Activated CD8-positive, alpha-beta T cell treated with anti-CD3 and anti-CD28 coated beads, Interleukin-2, amount 10 ng/mL, durations not matched to agents 7 days and 5 days (primary cell): ENCODE results near the gene SIK3. TPM values are rescaled to one million over a fixed set of nuclear protein-coding genes. Genes with fewer than 3 reads are reported as not detected.

Experiments used
- ATAC-seq: fragments of 150-1000 bp; cut with Tn5 transposase; one replicate; pipeline ENCODE4 v1.10.0; 2021; ENCODE audit warnings: moderate library complexity
- CTCF ChIA-PET: fragments of 350-600 bp; sonication (Branson Sonifier 250); formaldehyde crosslinking; loops from one replicate; lab custom pipeline; 2021; ENCODE audit warnings: antibody characterized with exemption; lab: Charles Lee
- POLR2A ChIA-PET: fragments of 350-600 bp; sonication (Branson Sonifier 250); formaldehyde crosslinking; loops from one replicate; lab custom pipeline; 2021; ENCODE audit warnings: antibody characterized with exemption; lab: Charles Lee
- DNase-seq: peaks from one replicate; pipeline ENCODE4 v3.0.0-alpha.2; 2020
- H3K27ac Mint-ChIP-seq: one replicate; pipeline ENCODE4 v1.8.0; 2021; ENCODE audit warnings: mild to moderate bottlenecking, mixed read lengths
- H3K27me3 Mint-ChIP-seq: one replicate; pipeline ENCODE4 v1.8.0; 2021; ENCODE audit warnings: low read depth, mixed read lengths
- H3K36me3 Mint-ChIP-seq: one replicate; pipeline ENCODE4 v1.8.0; 2021; ENCODE audit warnings: low read depth, mixed read lengths
- H3K4me1 Mint-ChIP-seq: one replicate; pipeline ENCODE4 v1.8.0; 2021; ENCODE audit warnings: low read depth, mixed read lengths
- H3K4me3 Mint-ChIP-seq: one replicate; pipeline ENCODE4 v1.8.0; 2021; ENCODE audit warnings: mild to moderate bottlenecking, mixed read lengths
- H3K9me3 Mint-ChIP-seq: one replicate; pipeline ENCODE4 v1.8.0; 2022; ENCODE audit warnings: mixed read lengths; ENCODE audit not compliant: insufficient read depth
- total RNA-seq, 2 experiments: library from RNA; stranded (reverse); gene quantifications; one replicate each; pipeline ENCODE4 v1.2.3, GENCODE V29; 2021

SIK3 gene
- total RNA-seq, 2 experiments from 2014 or later: 25.9 to 31.4 TPM

DNA sequence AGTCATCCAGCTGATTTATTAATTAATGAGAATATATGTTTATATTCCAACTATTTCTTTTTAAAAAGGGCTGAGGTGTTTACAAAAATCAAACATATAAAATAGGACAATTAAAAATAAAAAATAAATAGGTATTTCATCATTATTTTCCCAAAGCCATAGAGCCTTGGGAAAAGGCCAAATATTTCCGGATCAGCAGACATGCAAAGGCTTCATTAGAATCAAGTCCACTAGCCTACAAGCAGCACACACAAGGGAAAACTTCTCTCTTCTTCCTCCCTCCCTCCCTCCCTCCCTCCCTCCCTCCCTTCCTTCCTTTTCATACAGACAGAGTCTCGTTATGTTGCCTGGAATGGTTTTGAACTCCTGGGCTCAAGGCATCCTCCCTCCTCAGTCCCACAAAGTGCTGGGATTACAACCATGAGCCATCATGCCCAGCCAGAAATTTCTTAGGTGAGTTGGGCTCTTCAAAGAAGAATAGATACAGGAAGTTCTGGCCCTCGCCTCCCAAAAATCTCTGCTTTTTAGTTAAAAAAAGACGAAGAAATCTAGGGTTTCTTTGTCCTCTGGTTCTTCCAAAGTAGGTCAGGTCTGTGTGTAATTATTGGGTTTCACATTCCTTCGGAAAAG, 121.2 kb downstream of the SIK3 start:
- POLR2A ChIA-PET: no interaction called here
- CTCF ChIA-PET: no interaction called here
- H3K36me3 Mint-ChIP-seq: peaks cover 2% of the 10 kb centered on the region

DNA sequence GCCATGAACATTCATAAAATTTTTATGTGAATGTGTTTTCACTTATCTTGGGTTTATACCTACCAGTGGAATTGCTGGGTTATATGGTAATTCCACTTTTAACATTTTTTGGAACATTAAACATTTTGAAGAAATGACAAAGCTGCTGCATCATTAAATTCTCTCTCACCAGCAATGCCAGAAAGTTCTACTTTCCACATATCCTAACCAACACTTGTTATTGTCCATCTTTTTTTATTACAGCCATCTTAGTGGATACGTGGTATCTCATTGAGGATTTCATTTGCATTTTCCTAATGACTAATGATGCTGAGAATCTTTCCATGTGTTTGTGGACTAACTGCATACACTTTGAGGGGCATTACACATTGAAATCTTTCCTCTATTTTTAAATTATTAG, 122.6 kb downstream of the SIK3 start:
- no peak overlapping the region for H3K27ac Mint-ChIP-seq
- no peak overlapping the region for H3K4me3 Mint-ChIP-seq
- peaks cover 8% of the 10 kb centered on the region for H3K4me1 Mint-ChIP-seq
- ChIA-PET CTCF (no interaction called here), POLR2A (no interaction called here)
- DNase-seq: no peak
- ATAC-seq: no peak
- peaks cover 2% of the 10 kb centered on the region for H3K36me3 Mint-ChIP-seq
- H3K9me3 Mint-ChIP-seq: no peaks in the 10 kb centered on the region
- H3K27me3 Mint-ChIP-seq: no peaks in the 10 kb centered on the region

More for the DNA sequence above, 121.2 kb downstream of the SIK3 start:
- ATAC-seq: no peak
- no peak overlapping the region for H3K27ac Mint-ChIP-seq
- DNase-seq: no peak
- no peaks in the 10 kb centered on the region for H3K9me3 Mint-ChIP-seq
- peaks cover 16% of the 10 kb centered on the region for H3K4me1 Mint-ChIP-seq
- H3K27me3 Mint-ChIP-seq: no peaks in the 10 kb centered on the region
- no peak overlapping the region for H3K4me3 Mint-ChIP-seq

DNA sequence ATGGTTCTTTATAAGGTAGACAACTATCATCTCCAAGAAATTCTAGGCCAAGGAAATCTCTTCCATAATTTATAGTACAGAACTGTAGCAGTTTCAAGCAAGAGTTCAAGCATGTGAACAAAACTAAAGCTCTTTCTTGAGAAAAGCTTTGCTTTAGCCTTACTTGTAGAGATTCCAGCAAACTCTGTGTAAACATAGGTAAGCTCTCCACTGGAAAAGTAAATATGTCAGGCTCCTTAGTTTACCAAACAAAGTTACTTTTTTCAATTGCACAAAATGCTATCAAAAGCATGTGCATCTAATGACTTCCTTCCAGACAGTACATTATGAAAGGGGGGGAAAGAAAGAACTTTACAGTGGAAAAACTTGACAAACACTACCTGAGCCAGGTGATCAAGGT, 125.0 kb downstream of the SIK3 start:
- peaks cover 2% of the 10 kb centered on the region for H3K36me3 Mint-ChIP-seq
- ChIA-PET CTCF (interaction anchor here (0.8 to 1.6 kb wide), 6 partner anchors 10 to 110 kb away, joined by 3 to 5 read pairs (median 4); no protein-coding TSS in a partner anchor), POLR2A (no interaction called here)
- ATAC-seq (no peak), DNase-seq (no peak)
- H3K4me1 Mint-ChIP-seq: no peaks in the 10 kb centered on the region
- H3K27ac Mint-ChIP-seq: no peak overlapping the region
- H3K27me3 Mint-ChIP-seq: no peaks in the 10 kb centered on the region
- H3K9me3 Mint-ChIP-seq: no peaks in the 10 kb centered on the region
- no peak overlapping the region for H3K4me3 Mint-ChIP-seq

DNA sequence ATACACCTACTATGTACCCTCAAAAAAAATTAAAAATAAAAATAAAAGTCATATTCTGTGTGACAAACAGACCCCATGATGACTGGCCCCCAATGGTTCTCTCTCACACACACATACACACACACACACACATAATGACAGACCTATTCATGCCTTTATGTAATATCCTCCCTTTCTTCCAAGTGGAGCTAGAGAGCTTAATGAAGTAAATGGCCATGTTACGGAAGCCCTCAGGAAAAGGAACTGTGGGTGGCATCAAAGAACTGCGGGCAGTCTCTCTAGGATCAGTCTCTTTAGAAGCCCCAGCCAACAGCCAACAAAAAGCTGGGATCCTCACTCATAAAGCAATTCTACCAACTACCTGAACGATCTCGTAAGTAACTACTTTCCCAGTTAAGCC, 125.5 kb downstream of the SIK3 start:
- POLR2A ChIA-PET: no interaction called here
- CTCF ChIA-PET: interaction anchor here (0.8 to 1.6 kb wide), 6 partner anchors 10 to 111 kb away, joined by 3 to 5 read pairs (median 4); no protein-coding TSS in a partner anchor
- ATAC-seq (no peak), DNase-seq (no peak)
- H3K9me3 Mint-ChIP-seq: no peaks in the 10 kb centered on the region
- H3K4me3 Mint-ChIP-seq: no peak overlapping the region
- no peaks in the 10 kb centered on the region for H3K27me3 Mint-ChIP-seq
- no peak overlapping the region for H3K27ac Mint-ChIP-seq
- H3K36me3 Mint-ChIP-seq: peaks cover 2% of the 10 kb centered on the region
- H3K4me1 Mint-ChIP-seq: no peaks in the 10 kb centered on the region

DNA sequence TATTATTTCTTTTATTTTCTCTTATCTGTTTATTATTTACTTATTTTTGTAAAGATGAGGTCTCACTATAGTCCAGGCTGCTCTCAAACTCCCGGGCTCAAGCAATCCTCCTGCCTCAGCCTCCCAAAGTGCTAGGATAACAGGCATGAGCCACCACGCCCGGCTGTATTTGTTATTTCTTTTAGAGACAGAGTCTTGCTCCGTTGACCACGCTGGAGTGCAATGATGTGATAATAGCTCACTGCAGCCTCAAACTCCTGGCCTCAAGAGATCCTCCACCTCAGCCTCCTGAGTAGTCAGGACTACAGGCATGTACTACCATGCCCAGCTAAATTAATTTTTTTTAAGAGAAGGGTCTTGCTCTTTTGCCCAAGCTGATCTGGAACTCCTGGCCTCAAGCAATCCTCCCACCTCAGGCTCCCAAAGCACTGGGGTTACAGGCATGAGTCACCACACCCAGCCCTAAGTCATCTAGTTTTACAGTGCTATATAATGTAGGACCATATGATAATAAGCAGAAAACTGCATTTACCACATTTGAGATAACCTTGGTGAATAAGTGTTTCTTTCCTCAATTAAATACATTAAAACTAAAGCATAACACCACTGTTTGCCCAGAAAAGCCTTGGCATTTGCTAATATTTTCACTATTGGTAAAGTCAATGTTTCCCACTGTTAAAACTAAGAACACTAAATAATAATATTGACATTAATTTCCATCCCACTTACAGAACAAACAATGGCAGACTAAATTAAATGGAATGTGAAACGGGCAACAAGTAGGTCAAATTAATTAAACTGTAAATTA, 127.5 kb downstream of the SIK3 start:
- H3K36me3 Mint-ChIP-seq: no peaks in the 10 kb centered on the region
- H3K27me3 Mint-ChIP-seq: no peaks in the 10 kb centered on the region
- no peak for ATAC-seq
- DNase-seq: no peak
- H3K4me1 Mint-ChIP-seq: no peaks in the 10 kb centered on the region
- H3K27ac Mint-ChIP-seq: no peak overlapping the region
- no peak overlapping the region for H3K4me3 Mint-ChIP-seq
- ChIA-PET POLR2A (no interaction called here), CTCF (no interaction called here)
- no peaks in the 10 kb centered on the region for H3K9me3 Mint-ChIP-seq

DNA sequence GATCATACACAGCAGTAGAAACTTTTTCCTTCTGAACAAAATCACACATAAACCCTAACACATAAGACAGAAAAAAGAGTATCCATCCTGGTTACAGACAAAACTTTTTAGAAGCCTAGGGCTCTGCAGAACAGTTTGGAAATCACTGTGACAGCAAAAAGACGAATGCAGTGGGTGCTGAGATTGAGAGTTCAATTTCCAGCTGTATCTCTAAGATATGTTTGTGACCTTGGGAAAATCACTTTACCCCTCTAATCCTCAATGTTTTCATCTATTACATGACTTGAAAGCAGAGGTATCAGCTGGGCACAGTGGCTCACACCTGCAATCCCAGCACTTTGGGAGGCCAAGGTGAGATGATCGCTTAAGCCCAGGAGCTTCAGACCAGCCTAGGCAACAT, 128.5 kb downstream of the SIK3 start:
- no peaks in the 10 kb centered on the region for H3K4me1 Mint-ChIP-seq
- no peaks in the 10 kb centered on the region for H3K36me3 Mint-ChIP-seq
- ATAC-seq: no peak
- CTCF ChIA-PET: interaction anchor here (1.0 kb wide), 1 partner anchor 178 kb away, joined by 6 read pairs; the partner anchor contains the start of gene APOA5
- H3K4me3 Mint-ChIP-seq: no peak overlapping the region
- H3K9me3 Mint-ChIP-seq: no peaks in the 10 kb centered on the region
- H3K27me3 Mint-ChIP-seq: no peaks in the 10 kb centered on the region
- POLR2A ChIA-PET: no interaction called here
- DNase-seq: no peak
- no peak overlapping the region for H3K27ac Mint-ChIP-seq

DNA sequence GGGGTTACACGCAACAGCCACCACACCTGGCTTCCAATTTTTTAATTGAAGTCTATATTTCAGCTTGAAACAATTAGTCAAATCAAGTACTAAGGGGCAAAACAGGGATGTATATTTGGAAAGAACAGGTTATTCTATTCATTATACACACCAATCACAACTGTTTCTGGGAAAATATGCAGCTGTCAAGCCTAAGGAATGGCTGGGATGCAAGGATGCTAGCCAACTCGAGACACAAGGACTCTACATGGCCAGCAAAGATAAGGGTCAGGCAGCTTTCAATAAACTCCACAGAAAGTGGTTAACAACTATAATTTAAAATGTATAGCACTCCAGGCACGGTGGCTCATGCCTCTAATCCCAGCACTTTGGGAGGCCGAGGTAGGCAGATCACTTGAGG, 134.0 kb downstream of the SIK3 start:
- Mint-ChIP-seq H3K27me3 (no peaks in the 10 kb centered on the region), H3K36me3 (no peaks in the 10 kb centered on the region), H3K4me3 (no peak overlapping the region), H3K4me1 (peaks cover 3% of the 10 kb centered on the region), H3K27ac (no peak overlapping the region), H3K9me3 (no peaks in the 10 kb centered on the region)
- ChIA-PET CTCF (no interaction called here), POLR2A (no interaction called here)
- ATAC-seq (no peak), DNase-seq (no peak)

DNA sequence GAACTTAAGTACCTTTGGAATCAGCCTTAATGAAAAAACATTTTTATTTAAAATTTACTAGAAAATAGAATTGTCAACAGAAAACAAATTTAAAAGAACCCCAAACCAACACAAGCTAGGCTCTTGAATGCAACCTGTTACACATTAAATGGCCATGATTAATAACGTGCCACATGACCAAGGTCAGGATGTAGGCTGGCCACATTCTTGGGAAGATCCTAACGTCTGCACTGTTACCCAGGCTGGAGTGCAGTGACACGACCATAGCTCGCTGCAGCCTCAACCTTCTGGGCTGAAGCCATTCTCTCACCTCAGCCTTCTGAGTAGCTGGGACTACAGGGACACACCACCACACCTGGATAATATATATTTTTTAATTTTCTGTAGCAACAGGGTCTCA, 134.4 kb downstream of the SIK3 start:
- ChIA-PET POLR2A (no interaction called here), CTCF (no interaction called here)
- ATAC-seq (no peak), DNase-seq (no peak)
- Mint-ChIP-seq H3K4me1 (peaks cover 3% of the 10 kb centered on the region), H3K27ac (no peak overlapping the region), H3K36me3 (no peaks in the 10 kb centered on the region), H3K9me3 (no peaks in the 10 kb centered on the region), H3K27me3 (no peaks in the 10 kb centered on the region), H3K4me3 (no peak overlapping the region)

DNA sequence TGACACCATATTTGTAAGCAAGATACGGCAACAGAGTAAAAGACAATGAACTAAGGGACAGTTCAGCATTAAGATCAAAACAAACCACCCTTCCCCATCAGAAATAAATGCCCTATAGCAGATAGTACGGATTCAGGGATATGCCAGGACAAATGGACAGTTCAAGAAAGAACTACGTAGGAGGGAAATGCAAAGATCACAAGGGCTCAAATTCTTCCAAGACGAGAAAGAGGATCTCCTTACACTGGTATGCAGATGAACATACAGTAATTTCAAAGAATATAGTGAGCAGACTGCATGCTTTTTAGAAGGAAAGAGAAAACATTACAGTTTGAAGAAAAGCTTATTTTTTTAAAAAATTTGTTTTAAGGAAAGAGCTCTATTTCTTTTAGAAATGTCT, 136.1 kb downstream of the SIK3 start:
- Mint-ChIP-seq H3K27ac (no peak overlapping the region), H3K4me1 (peaks cover 3% of the 10 kb centered on the region), H3K4me3 (no peak overlapping the region), H3K9me3 (no peaks in the 10 kb centered on the region), H3K27me3 (no peaks in the 10 kb centered on the region), H3K36me3 (no peaks in the 10 kb centered on the region)
- POLR2A ChIA-PET: no interaction called here
- CTCF ChIA-PET: interaction anchor here (1.1 to 1.4 kb wide), 3 partner anchors 11 to 36 kb away, joined by 3 to 7 read pairs (median 4); no protein-coding TSS in a partner anchor
- no peak for ATAC-seq
- DNase-seq: no peak

DNA sequence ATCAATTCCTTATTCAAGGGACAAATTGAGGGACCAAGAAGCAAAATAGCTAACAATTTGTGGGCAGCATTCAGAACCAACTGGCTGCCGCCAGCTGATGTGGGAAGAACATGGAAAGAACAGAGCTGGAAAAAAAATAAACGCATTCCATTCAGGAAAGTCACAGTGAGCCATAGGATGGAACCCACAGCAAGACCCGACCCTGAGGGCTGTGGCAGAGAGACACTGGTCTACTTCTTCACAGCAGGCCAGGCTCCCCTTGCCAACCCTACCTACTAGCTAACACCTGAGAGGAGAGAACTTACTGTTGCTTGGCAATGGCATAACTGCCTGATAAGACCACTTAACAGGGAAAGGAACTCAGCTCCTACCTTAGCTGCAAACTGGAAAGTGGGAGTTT, 137.3 kb downstream of the SIK3 start:
- no peaks in the 10 kb centered on the region for H3K27me3 Mint-ChIP-seq
- POLR2A ChIA-PET: no interaction called here
- DNase-seq (no peak), ATAC-seq (no peak)
- CTCF ChIA-PET: interaction anchor here (0.9 to 1.6 kb wide), 4 partner anchors 11 to 24 kb away, joined by 3 read pairs; no protein-coding TSS in a partner anchor
- H3K4me1 Mint-ChIP-seq: peaks cover 10% of the 10 kb centered on the region
- no peak overlapping the region for H3K4me3 Mint-ChIP-seq
- H3K9me3 Mint-ChIP-seq: no peaks in the 10 kb centered on the region
- peaks cover 4% of the 10 kb centered on the region for H3K36me3 Mint-ChIP-seq
- no peak overlapping the region for H3K27ac Mint-ChIP-seq

DNA sequence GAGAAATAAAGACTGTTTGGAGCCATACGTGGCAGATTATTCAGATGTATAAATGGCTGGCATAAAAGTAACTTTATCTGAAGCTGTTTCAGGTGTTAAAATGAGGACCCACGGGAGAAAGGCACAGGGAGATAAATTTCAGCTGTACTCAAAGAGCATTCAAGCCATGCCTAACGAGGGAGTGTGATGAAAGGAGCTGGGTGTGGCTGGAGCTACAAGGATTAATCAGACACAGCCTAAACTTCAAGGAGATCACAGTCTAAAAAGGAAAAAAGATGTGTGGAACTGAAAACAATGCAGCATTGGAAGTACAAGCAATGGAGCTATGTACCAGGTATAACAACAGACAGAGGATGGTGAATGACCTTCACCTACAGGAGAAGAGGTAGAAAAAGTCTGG, 140.0 kb downstream of the SIK3 start:
- POLR2A ChIA-PET: no interaction called here
- Mint-ChIP-seq H3K27ac (no peak overlapping the region), H3K4me1 (peaks cover 23% of the 10 kb centered on the region)

DNA sequence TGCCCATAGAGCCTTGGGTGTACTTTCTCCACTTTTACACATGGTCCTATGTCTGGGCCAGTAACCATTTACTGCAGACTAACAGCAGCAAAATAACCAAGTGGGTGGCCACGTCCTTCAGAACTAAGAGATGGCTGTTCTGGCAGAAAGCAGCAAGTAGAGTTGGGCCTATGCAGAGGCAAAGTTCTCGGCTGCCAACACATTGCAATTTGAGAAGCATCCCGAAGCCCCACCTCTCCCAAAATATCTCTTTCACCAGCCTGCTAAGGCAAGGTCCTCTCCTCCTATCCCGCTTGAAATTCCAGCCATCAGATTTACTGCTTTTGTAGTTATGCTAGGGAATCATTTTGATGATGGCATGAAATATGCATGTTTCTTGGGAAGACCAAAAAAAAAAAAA, 142.3 kb downstream of the SIK3 start:
- ChIA-PET CTCF (interaction anchor here (1.0 kb wide), 1 partner anchor 17 kb away, joined by 5 read pairs; no protein-coding TSS in a partner anchor), POLR2A (no interaction called here)
- H3K27ac Mint-ChIP-seq: no peak overlapping the region
- ATAC-seq: no peak
- peaks cover 11% of the 10 kb centered on the region for H3K36me3 Mint-ChIP-seq
- no peaks in the 10 kb centered on the region for H3K9me3 Mint-ChIP-seq
- no peaks in the 10 kb centered on the region for H3K27me3 Mint-ChIP-seq
- peaks cover 23% of the 10 kb centered on the region for H3K4me1 Mint-ChIP-seq
- no peak for DNase-seq
- H3K4me3 Mint-ChIP-seq: no peak overlapping the region

More for the DNA sequence above, 140.0 kb downstream of the SIK3 start:
- DNase-seq: no peak
- Mint-ChIP-seq H3K9me3 (no peaks in the 10 kb centered on the region), H3K36me3 (peaks cover 10% of the 10 kb centered on the region), H3K4me3 (no peak overlapping the region), H3K27me3 (no peaks in the 10 kb centered on the region)
- ATAC-seq: no peak
- CTCF ChIA-PET: interaction anchor here (1.3 to 2.2 kb wide), 3 partner anchors 9 to 123 kb away, joined by 4 to 7 read pairs (median 4); no protein-coding TSS in a partner anchor
